ENCODE data around the gene FBXW2.

DNA sequence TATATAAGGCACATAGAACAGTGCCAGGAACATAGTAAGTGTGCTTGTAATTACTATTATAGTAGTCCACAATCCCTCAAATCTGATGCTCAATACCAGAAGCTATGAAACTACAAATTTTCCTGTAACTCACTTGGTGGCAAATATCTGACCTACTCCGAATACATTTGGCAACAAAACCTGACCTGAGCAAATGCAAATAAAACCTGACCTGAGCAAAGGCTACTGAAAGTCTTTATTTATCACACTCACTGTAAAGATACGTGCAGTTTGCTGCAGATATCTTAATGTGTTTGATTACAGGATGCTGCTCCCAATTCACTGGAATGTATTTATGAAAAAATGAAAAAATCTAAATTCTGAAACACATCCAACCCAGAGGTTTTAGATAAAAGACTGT is 86.0 kb downstream of the FBXW2 start:
- TF ChIP-seq, protein P1, sequence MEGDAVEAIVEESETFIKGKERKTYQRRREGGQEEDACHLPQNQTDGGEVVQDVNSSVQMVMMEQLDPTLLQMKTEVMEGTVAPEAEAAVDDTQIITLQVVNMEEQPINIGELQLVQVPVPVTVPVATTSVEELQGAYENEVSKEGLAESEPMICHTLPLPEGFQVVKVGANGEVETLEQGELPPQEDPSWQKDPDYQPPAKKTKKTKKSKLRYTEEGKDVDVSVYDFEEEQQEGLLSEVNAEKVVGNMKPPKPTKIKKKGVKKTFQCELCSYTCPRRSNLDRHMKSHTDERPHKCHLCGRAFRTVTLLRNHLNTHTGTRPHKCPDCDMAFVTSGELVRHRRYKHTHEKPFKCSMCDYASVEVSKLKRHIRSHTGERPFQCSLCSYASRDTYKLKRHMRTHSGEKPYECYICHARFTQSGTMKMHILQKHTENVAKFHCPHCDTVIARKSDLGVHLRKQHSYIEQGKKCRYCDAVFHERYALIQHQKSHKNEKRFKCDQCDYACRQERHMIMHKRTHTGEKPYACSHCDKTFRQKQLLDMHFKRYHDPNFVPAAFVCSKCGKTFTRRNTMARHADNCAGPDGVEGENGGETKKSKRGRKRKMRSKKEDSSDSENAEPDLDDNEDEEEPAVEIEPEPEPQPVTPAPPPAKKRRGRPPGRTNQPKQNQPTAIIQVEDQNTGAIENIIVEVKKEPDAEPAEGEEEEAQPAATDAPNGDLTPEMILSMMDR (IDR thresholded peaks at IDR 0.05 in 2 of 3, conservative IDR thresholded peaks at IDR 0.05 in 1 of 3; ENCODE audit: control insufficient read depth in 2 of 3, extremely low read depth in 1 of 3, insufficient read depth in 1 of 3, low read depth in 3 of 3, low read length in 3 of 3), result no peak
- TF ChIP-seq, protein P2, sequence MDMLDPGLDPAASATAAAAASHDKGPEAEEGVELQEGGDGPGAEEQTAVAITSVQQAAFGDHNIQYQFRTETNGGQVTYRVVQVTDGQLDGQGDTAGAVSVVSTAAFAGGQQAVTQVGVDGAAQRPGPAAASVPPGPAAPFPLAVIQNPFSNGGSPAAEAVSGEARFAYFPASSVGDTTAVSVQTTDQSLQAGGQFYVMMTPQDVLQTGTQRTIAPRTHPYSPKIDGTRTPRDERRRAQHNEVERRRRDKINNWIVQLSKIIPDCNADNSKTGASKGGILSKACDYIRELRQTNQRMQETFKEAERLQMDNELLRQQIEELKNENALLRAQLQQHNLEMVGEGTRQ (IDR thresholded peaks at IDR 0.05; ENCODE audit: borderline replicate concordance, low read depth, low read length), result no peak
- TF ChIP-seq SPI1 (IDR thresholded peaks at IDR 0.05; ENCODE audit: borderline replicate concordance, insufficient read depth, low read depth, low read length) (no peak), EP300 (IDR thresholded peaks at IDR 0.05; ENCODE audit: borderline replicate concordance in 1 of 2, control insufficient read depth in 1 of 2, low read depth in 2 of 2, low read length in 2 of 2) (no peak), ZNF274 (IDR thresholded peaks at IDR 0.05; ENCODE audit: insufficient read depth, insufficient read length) (no peak), NR2C2 (IDR thresholded peaks at IDR 0.05; ENCODE audit: borderline replicate concordance, control insufficient read depth, insufficient read length, low read depth) (no peak), SIN3A (IDR thresholded peaks at IDR 0.05; ENCODE audit: low read depth, low read length) (no peak), STAT1 (conservative IDR thresholded peaks at IDR 0.05) (no peak), YY1 (IDR thresholded peaks at IDR 0.05; ENCODE audit: low read depth, low read length) (no peak), CREB1 (IDR thresholded peaks at IDR 0.05; ENCODE audit: low read depth) (no peak), SUZ12 (IDR thresholded peaks at IDR 0.05; ENCODE audit: unreplicated experiment) (no peak), CHD4 (IDR thresholded peaks at IDR 0.05) (no peak)
- TF ChIP-seq, protein P3, sequence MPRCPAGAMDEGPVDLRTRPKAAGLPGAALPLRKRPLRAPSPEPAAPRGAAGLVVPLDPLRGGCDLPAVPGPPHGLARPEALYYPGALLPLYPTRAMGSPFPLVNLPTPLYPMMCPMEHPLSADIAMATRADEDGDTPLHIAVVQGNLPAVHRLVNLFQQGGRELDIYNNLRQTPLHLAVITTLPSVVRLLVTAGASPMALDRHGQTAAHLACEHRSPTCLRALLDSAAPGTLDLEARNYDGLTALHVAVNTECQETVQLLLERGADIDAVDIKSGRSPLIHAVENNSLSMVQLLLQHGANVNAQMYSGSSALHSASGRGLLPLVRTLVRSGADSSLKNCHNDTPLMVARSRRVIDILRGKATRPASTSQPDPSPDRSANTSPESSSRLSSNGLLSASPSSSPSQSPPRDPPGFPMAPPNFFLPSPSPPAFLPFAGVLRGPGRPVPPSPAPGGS (IDR thresholded peaks at IDR 0.05; ENCODE audit: borderline replicate concordance, insufficient read depth, low read depth, low read length, poor library complexity, severe bottlenecking), result no peak

Measured in GM12878 (cell line).